OCI-LY3 (cell line): ENCODE results near the gene NLRP11.
A peak's percentile ranks its signal among the peaks of the same experiment; 100 is the strongest.

Experiments used
- H2AFZ ChIP-seq: fragments of 200-600, 300-600 bp; shearing (Covaris generic); 2 replicates; pipeline ENCODE4 v1.6.0; 2014; ENCODE audit warnings: antibody characterized with exemption, low read depth, low read length
- H3K27ac ChIP-seq: fragments of 200-600, 300-600 bp; sonication (generic); 2 replicates; pipeline ENCODE4 v1.5.1; 2014; ENCODE audit warnings: mild to moderate bottlenecking, low read length, moderate library complexity, mixed read lengths
- H3K27me3 ChIP-seq: fragments of 200-600, 300-600 bp; sonication (generic); 2 replicates; pipeline ENCODE4 v1.6.1; 2014; ENCODE audit warnings: low read depth, low read length, mixed read lengths
- H3K36me3 ChIP-seq: fragments of 200-600, 300-600 bp; sonication (generic); replicated peaks from 2 replicates; pipeline ENCODE3; 2014; ENCODE audit warnings: low read depth, low read length, mixed read lengths
- H3K4me1 ChIP-seq: fragments of 300-600, 200-600 bp; sonication (generic); 2 replicates; pipeline ENCODE4 v1.6.1; 2014; ENCODE audit warnings: low read length, mixed read lengths
- H3K4me2 ChIP-seq: fragments of 200-600, 300-600 bp; sonication (generic); 2 replicates; pipeline ENCODE4 v1.6.1; 2014; ENCODE audit warnings: low read length, mixed read lengths
- H3K4me3 ChIP-seq: fragments of 300-600, 200-600 bp; sonication (generic); 2 replicates; pipeline ENCODE4 v1.5.1; 2014; ENCODE audit warnings: antibody characterized with exemption, mild to moderate bottlenecking, low read length, moderate library complexity
- H3K79me2 ChIP-seq: fragments of 300-600, 200-600 bp; shearing (Covaris generic); 2 replicates; pipeline ENCODE4 v1.6.1; 2014; ENCODE audit warnings: mild to moderate bottlenecking, low read length, mixed read lengths
- H3K9ac ChIP-seq: fragments of 300-600, 200-600 bp; shearing (Covaris generic); 2 replicates; pipeline ENCODE4 v1.6.0; 2014; ENCODE audit warnings: mild to moderate bottlenecking, low read length, moderate library complexity
- H3K9me3 ChIP-seq: fragments of 200-600, 300-600 bp; shearing (Covaris generic); 2 replicates; pipeline ENCODE4 v1.6.1; 2014; ENCODE audit warnings: low read length, mixed read lengths; ENCODE audit not compliant: insufficient read depth
- H4K20me1 ChIP-seq: fragments of 200-600, 300-600 bp; sonication (generic); 2 replicates; pipeline ENCODE4 v1.6.1; 2016; ENCODE audit warnings: low read length, mixed read lengths; ENCODE audit not compliant: insufficient read depth
- CTCF ChIP-seq: fragments of 200-600, 300-600 bp; sonication (generic); IDR thresholded peaks from 2 replicates; pipeline ENCODE4 v1.5.1; 2014; ENCODE audit warnings: antibody characterized with exemption, low read length, low read depth
- EZH2phosphoT487 ChIP-seq: fragments of 200-600 bp; shearing (Covaris generic); IDR thresholded peaks from 2 replicates; pipeline ENCODE4 v1.6.1; 2018; ENCODE audit warnings: antibody characterized with exemption, mixed run types, low read depth

NLRP11 gene

GRCh38 chr19:55836340-55836739, 4.5 kb upstream of the NLRP11 start, which contains the start of gene NLRP4:
Gene NLRP4, plus strand, starts transcription at chr19:55836540. Its CDS starts 15,541 bp downstream, at chr19:55852081.
- Histone ChIP-seq H3K9ac (no peak within 1 kb of the TSS), H3K4me2 (no peak within 1 kb of the TSS), H3K4me1 (peaks cover 8% of the 10 kb centered on the region), H3K27me3 (no peaks in the 10 kb centered on the region), H4K20me1 (no peaks in the 10 kb centered on the region), H3K79me2 (no peaks in the 10 kb centered on the region), H3K9me3 (no peaks in the 10 kb centered on the region), H3K4me3 (no peak within 1 kb of the TSS), H3K27ac (no peak within 1 kb of the TSS), H2AFZ (no peak within 1 kb of the TSS), H3K36me3 (no peaks in the 10 kb centered on the region)
- TF ChIP-seq CTCF (no peak), EZH2phosphoT487 (no peak)

- no peak for TF ChIP-seq EZH2phosphoT487
- no peak for TF ChIP-seq CTCF
- H3K27me3 ChIP-seq, result no peaks in the 10 kb centered on the region
- H3K4me3 ChIP-seq, result no peak overlapping the region
Measured at GRCh38 chr19:55832676-55833075, 877 bp upstream of the NLRP11 start.

GRCh38 chr19:55830656-55831055, 1.1 kb downstream of the NLRP11 start:
- H3K9ac ChIP-seq, result no peak overlapping the region
- no peaks in the 10 kb centered on the region for H3K9me3 ChIP-seq
- H2AFZ ChIP-seq, result no peak overlapping the region
- H3K27ac ChIP-seq, result 0 out of 2 replicates have a peak overlapping the region, but pooled peaks have one; percentile 22
- no peaks in the 10 kb centered on the region for H4K20me1 ChIP-seq
- TF ChIP-seq CTCF, result no peak
- TF ChIP-seq EZH2phosphoT487, result no peak
- peaks cover 19% of the 10 kb centered on the region for H3K4me1 ChIP-seq
- H3K27me3 ChIP-seq, result no peaks in the 10 kb centered on the region
- H3K4me3 ChIP-seq, result no peak overlapping the region
- no peaks in the 10 kb centered on the region for H3K79me2 ChIP-seq
- H3K36me3 ChIP-seq, result no peaks in the 10 kb centered on the region
- H3K4me2 ChIP-seq, result peak overlapping the region; percentile 35

More at GRCh38 chr19:55832676-55833075, 877 bp upstream of the NLRP11 start:
- no peak overlapping the region for H3K27ac ChIP-seq
- H3K9me3 ChIP-seq, result no peaks in the 10 kb centered on the region
- no peak overlapping the region for H2AFZ ChIP-seq
- H3K36me3 ChIP-seq, result no peaks in the 10 kb centered on the region
- no peaks in the 10 kb centered on the region for H4K20me1 ChIP-seq
- H3K9ac ChIP-seq, result no peak overlapping the region
- H3K4me2 ChIP-seq, result no peak overlapping the region
- peaks cover 19% of the 10 kb centered on the region for H3K4me1 ChIP-seq
- no peaks in the 10 kb centered on the region for H3K79me2 ChIP-seq

- Histone ChIP-seq H3K9me3 (no peaks in the 10 kb centered on the region), H3K27ac (no peak overlapping the region), H3K27me3 (peaks cover 7% of the 10 kb centered on the region; the same call in 1 of the 2 replicates), H4K20me1 (no peaks in the 10 kb centered on the region), H3K4me1 (peaks cover 15% of the 10 kb centered on the region), H3K4me3 (no peak overlapping the region; the same call in 1 of the 2 replicates), H2AFZ (no peak overlapping the region), H3K36me3 (no peaks in the 10 kb centered on the region), H3K4me2 (peak overlapping the region; percentile 26), H3K9ac (no peak overlapping the region), H3K79me2 (no peaks in the 10 kb centered on the region)
- no peak for TF ChIP-seq EZH2phosphoT487
- TF ChIP-seq CTCF, result no peak
Measured at GRCh38 chr19:55820037-55820436, 11.8 kb downstream of the NLRP11 start.
